ENCODE results near the gene CSN3. TPM values are rescaled to one million over a fixed set of nuclear protein-coding genes. Genes with fewer than 3 reads are reported as not detected.

Gene CSN3
- total RNA-seq, 1 donor from 2014 or later: not detected

DNA sequence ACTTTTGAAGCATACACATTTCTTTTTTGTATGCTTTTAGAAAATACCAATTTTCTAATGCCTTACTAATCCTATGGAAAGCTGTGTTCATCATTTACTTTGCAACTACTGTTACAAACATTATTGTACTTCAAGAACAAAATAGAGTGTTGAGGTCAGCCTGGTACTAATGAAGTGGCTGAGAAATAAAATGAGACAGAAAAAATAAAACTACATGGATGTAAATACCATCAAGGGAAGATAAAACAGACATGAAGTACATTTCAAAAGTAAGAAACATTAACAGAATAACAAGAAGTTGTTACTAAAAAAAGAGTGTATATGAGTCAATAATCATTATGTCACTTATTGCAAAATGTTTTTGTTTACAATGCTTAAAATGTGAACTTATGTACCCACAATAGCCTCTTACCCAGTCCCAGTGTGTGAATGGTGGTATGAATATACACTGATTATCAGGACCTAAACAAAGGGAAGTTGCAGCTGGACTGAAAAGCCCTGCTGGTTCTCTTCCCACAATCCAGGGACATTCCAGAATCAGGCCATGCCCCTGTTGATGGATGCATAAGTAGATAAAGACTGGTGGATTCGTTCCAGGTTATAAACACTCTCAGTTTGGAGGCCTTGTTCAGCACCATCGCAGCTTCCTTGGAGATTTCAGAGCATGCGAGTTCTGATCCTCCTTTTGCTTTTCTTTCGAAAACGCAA is 2.4 kb upstream of the CSN3 start:
- peaks cover 23% of the 10 kb centered on the region for H3K4me1 Mint-ChIP-seq (ENCODE audit: low read depth, unreplicated experiment)
- Histone ChIP-seq H3K27ac (ENCODE audit: low read depth, low read length) (no peak overlapping the region), H4K20me1 (ENCODE audit: insufficient read depth, low read length) (no peaks in the 10 kb centered on the region), H3K4me3 (ENCODE audit: insufficient read depth, low read depth, low read length) (no peak overlapping the region), H3K27me3 (ENCODE audit: insufficient read depth, low read length) (no peaks in the 10 kb centered on the region), H3K4me1 (ENCODE audit: insufficient read depth, low read length) (no peaks in the 10 kb centered on the region), H3K4me2 (ENCODE audit: low read length) (no peak overlapping the region), H3K36me3 (ENCODE audit: insufficient read depth, low read length) (no peaks in the 10 kb centered on the region), H3K79me2 (ENCODE audit: insufficient read depth, low read length) (no peaks in the 10 kb centered on the region), H3K9ac (ENCODE audit: low read length) (no peak overlapping the region), H3K9me3 (ENCODE audit: insufficient read depth, low read depth, low read length) (no peaks in the 10 kb centered on the region), H2AFZ (ENCODE audit: low read depth, low read length) (no peak overlapping the region)
- H3K36me3 Mint-ChIP-seq (ENCODE audit: low read depth, unreplicated experiment): no peaks in the 10 kb centered on the region
- no peaks in the 10 kb centered on the region for H3K27me3 Mint-ChIP-seq (ENCODE audit: low read depth, unreplicated experiment)
- H3K9me3 Mint-ChIP-seq (ENCODE audit: unreplicated experiment): no peaks in the 10 kb centered on the region
- no peak for TF ChIP-seq EZH2 (IDR thresholded peaks at IDR 0.05; ENCODE audit: insufficient read depth, low read length)
- TF ChIP-seq, protein P1, sequence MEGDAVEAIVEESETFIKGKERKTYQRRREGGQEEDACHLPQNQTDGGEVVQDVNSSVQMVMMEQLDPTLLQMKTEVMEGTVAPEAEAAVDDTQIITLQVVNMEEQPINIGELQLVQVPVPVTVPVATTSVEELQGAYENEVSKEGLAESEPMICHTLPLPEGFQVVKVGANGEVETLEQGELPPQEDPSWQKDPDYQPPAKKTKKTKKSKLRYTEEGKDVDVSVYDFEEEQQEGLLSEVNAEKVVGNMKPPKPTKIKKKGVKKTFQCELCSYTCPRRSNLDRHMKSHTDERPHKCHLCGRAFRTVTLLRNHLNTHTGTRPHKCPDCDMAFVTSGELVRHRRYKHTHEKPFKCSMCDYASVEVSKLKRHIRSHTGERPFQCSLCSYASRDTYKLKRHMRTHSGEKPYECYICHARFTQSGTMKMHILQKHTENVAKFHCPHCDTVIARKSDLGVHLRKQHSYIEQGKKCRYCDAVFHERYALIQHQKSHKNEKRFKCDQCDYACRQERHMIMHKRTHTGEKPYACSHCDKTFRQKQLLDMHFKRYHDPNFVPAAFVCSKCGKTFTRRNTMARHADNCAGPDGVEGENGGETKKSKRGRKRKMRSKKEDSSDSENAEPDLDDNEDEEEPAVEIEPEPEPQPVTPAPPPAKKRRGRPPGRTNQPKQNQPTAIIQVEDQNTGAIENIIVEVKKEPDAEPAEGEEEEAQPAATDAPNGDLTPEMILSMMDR (IDR thresholded peaks at IDR 0.05; ENCODE audit: insufficient read depth, low read depth, low read length): no peak
- no peak overlapping the region for H3K4me3 Mint-ChIP-seq (ENCODE audit: unreplicated experiment)
- DNase-seq (ENCODE audit: low read depth) (peak; percentile 20), FAIRE-seq (no peak)
- no peak overlapping the region for H3K27ac Mint-ChIP-seq (ENCODE audit: unreplicated experiment)

DNA sequence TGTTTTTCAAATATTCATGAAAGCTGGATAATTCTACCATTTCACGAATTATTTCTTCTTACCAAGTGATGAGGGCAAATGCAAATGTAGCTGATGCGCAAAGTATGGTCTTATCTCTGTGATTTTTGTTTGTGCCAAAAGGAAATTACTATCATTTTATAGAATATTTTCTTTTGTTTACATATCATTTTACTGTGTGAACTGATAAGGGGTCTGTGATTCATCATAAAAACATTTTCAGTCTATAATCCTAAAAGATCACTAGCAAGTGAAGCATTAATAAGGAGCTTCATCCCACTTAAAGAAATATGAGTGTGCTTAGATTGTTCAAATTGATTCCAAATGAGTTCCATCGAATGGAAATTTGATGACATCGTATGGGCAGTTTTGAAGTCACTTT is 694 bp downstream of the CSN3 start:
- H3K9me3 ChIP-seq (ENCODE audit: insufficient read depth, low read depth, low read length): no peaks in the 10 kb centered on the region
- peaks cover 20% of the 10 kb centered on the region for H3K4me1 Mint-ChIP-seq (ENCODE audit: low read depth, unreplicated experiment)
- no peaks in the 10 kb centered on the region for H3K36me3 Mint-ChIP-seq (ENCODE audit: low read depth, unreplicated experiment)
- no peak overlapping the region for H3K4me2 ChIP-seq (ENCODE audit: low read length)
- no peaks in the 10 kb centered on the region for H3K9me3 Mint-ChIP-seq (ENCODE audit: unreplicated experiment)
- H3K4me3 ChIP-seq (ENCODE audit: insufficient read depth, low read depth, low read length): no peak overlapping the region
- H3K27ac Mint-ChIP-seq (ENCODE audit: unreplicated experiment): no peak overlapping the region
- H3K79me2 ChIP-seq (ENCODE audit: insufficient read depth, low read length): no peaks in the 10 kb centered on the region
- TF ChIP-seq EZH2 (IDR thresholded peaks at IDR 0.05; ENCODE audit: insufficient read depth, low read length): no peak
- H3K27ac ChIP-seq (ENCODE audit: low read depth, low read length): no peak overlapping the region
- H3K27me3 ChIP-seq (ENCODE audit: insufficient read depth, low read length): no peaks in the 10 kb centered on the region
- H3K36me3 ChIP-seq (ENCODE audit: insufficient read depth, low read length): no peaks in the 10 kb centered on the region
- H3K4me1 ChIP-seq (ENCODE audit: insufficient read depth, low read length): no peaks in the 10 kb centered on the region
- H3K4me3 Mint-ChIP-seq (ENCODE audit: unreplicated experiment): no peak overlapping the region
- no peaks in the 10 kb centered on the region for H4K20me1 ChIP-seq (ENCODE audit: insufficient read depth, low read length)
- DNase-seq (ENCODE audit: low read depth) (no peak), FAIRE-seq (no peak)
- H3K27me3 Mint-ChIP-seq (ENCODE audit: low read depth, unreplicated experiment): no peaks in the 10 kb centered on the region
- no peak overlapping the region for H2AFZ ChIP-seq (ENCODE audit: low read depth, low read length)
- no peak overlapping the region for H3K9ac ChIP-seq (ENCODE audit: low read length)

- H3K9ac ChIP-seq (ENCODE audit: low read length): no peak overlapping the region
- Mint-ChIP-seq H3K4me3 (ENCODE audit: unreplicated experiment) (no peak overlapping the region), H3K27ac (ENCODE audit: unreplicated experiment) (no peak overlapping the region), H3K27me3 (ENCODE audit: low read depth, unreplicated experiment) (no peaks in the 10 kb centered on the region), H3K36me3 (ENCODE audit: low read depth, unreplicated experiment) (no peaks in the 10 kb centered on the region), H3K4me1 (ENCODE audit: low read depth, unreplicated experiment) (no peaks in the 10 kb centered on the region), H3K9me3 (ENCODE audit: unreplicated experiment) (no peaks in the 10 kb centered on the region)
- H3K36me3 ChIP-seq (ENCODE audit: insufficient read depth, low read length): no peaks in the 10 kb centered on the region
- H3K9me3 ChIP-seq (ENCODE audit: insufficient read depth, low read depth, low read length): no peaks in the 10 kb centered on the region
- H3K4me3 ChIP-seq (ENCODE audit: insufficient read depth, low read depth, low read length): no peak overlapping the region
- TF ChIP-seq, protein P1 (IDR thresholded peaks at IDR 0.05; ENCODE audit: insufficient read depth, low read depth, low read length): no peak
- no peak for TF ChIP-seq EZH2 (IDR thresholded peaks at IDR 0.05; ENCODE audit: insufficient read depth, low read length)
- H3K27ac ChIP-seq (ENCODE audit: low read depth, low read length): no peak overlapping the region
- no peaks in the 10 kb centered on the region for H3K27me3 ChIP-seq (ENCODE audit: insufficient read depth, low read length)
- H3K79me2 ChIP-seq (ENCODE audit: insufficient read depth, low read length): no peaks in the 10 kb centered on the region
- H2AFZ ChIP-seq (ENCODE audit: low read depth, low read length): no peak overlapping the region
- FAIRE-seq (no peak), DNase-seq (ENCODE audit: low read depth) (no peak)
- H3K4me2 ChIP-seq (ENCODE audit: low read length): no peak overlapping the region
- no peaks in the 10 kb centered on the region for H3K4me1 ChIP-seq (ENCODE audit: insufficient read depth, low read length)
- H4K20me1 ChIP-seq (ENCODE audit: insufficient read depth, low read length): no peaks in the 10 kb centered on the region
Measured at GRCh38 chr4:70251250-70251944, 9.0 kb downstream of the CSN3 start.

All from astrocyte (in vitro differentiated cells and primary cell).